HCT116 (cell line): ENCODE data around the gene SAMD4A. TPM values are rescaled to one million over a fixed set of nuclear protein-coding genes. Genes with fewer than 3 reads are reported as not detected.

Experiments
- ATAC-seq: fragments of 200-7000 bp; cut with Tn5 transposase; 2 replicates; pipeline ENCODE4 v1.9.1; 2020; ENCODE audit warnings: mild to moderate bottlenecking, moderate library complexity
- BruUV-seq: library from RNA; stranded (reverse); fragments of 400-500 nt; replicated peaks from 2 replicates; lab custom pipeline; 2021; lab: Mats Ljungman, UMichigan
- CTCF ChIA-PET: fragments of 300-600 bp; sonication (Branson Sonifier 250); formaldehyde crosslinking; loops from one replicate; lab custom pipeline; 2021; ENCODE audit warnings: antibody characterized with exemption; lab: Charles Lee
- POLR2A ChIA-PET: fragments of 300-600, 350-600 bp; sonication (Branson Sonifier 250); formaldehyde crosslinking; loops from one replicate; lab custom pipeline; 2021; ENCODE audit warnings: antibody characterized with exemption; lab: Charles Lee
- RAD21 ChIA-PET, 2 experiments: fragments of 300-600 bp; sonication (Branson Sonifier 250); formaldehyde crosslinking; loops; one replicate each; lab custom pipeline; 2023; ENCODE audit warnings: low total read pairs in 2 of 2; ENCODE audit not compliant: uncharacterized antibody in 2 of 2, unreplicated experiment in 2 of 2, low non-redundant PET in 1 of 2; lab: Charles Lee
- DNase-seq: peaks from one replicate; pipeline ENCODE4 v3.0.0-alpha.2; 2010; ENCODE audit warnings: low read depth, low spot score
- H2AFZ ChIP-seq: fragments of 200-600 bp; shearing (Covaris generic), sonication (generic); 2 replicates; pipeline ENCODE4 v1.6.1; 2017; ENCODE audit warnings: low read depth, mixed run types, mixed read lengths, antibody characterized with exemption, low read length; ENCODE audit not compliant: poor library complexity, severe bottlenecking
- H3K27ac ChIP-seq: 2 replicates; pipeline ENCODE4 v1.5.1; 2012; ENCODE audit warnings: low read depth, low read length
- H3K27me3 ChIP-seq: fragments of 200-600 bp; sonication (generic); 2 replicates; pipeline ENCODE4 v1.6.1; 2016; ENCODE audit warnings: mixed run types, low read length, mixed read lengths; ENCODE audit not compliant: insufficient read depth
- H3K36me3 ChIP-seq, 2 experiments: fragments of 200-500 bp in 1 of 2; fragments of 200-600 bp in 1 of 2; sonication (Bioruptor generic) in 1 of 2; sonication (generic) in 1 of 2; 2 replicates each; pipeline versions ENCODE4 v1.5.1 to v1.6.1; 2014 to 2016; ENCODE audit warnings: low read length in 2 of 2, inconsistent platforms in 1 of 2, mixed read lengths in 1 of 2, mixed run types in 1 of 2; ENCODE audit not compliant: insufficient read depth in 2 of 2, control insufficient read depth in 1 of 2
- H3K4me1 ChIP-seq, 2 experiments: fragments of 200-600 bp in 1 of 2; sonication (generic) in 1 of 2; 2 replicates each; pipeline versions ENCODE4 v1.5.1 to v1.6.1; 2012 to 2017; ENCODE audit warnings: low read length in 2 of 2, inconsistent platforms in 1 of 2, mild to moderate bottlenecking in 1 of 2, mixed read lengths in 1 of 2, mixed run types in 1 of 2, moderate library complexity in 1 of 2; ENCODE audit not compliant: insufficient read depth in 2 of 2, control insufficient read depth in 1 of 2
- H3K4me2 ChIP-seq: fragments of 200-600 bp; sonication (generic); 2 replicates; pipeline ENCODE4 v1.6.1; 2017; ENCODE audit warnings: mixed run types, low read length, mixed read lengths
- H3K4me3 ChIP-seq, 2 experiments: fragments of 200-600 bp in 1 of 2; sonication (generic) in 1 of 2; replicated peaks in 1 of 2; 2 replicates each; pipeline ENCODE4 v1.5.1; 2011 to 2016; ENCODE audit warnings: low read length in 2 of 2, control low read depth in 1 of 2, low read depth in 1 of 2, mild to moderate bottlenecking in 1 of 2, mixed read lengths in 1 of 2, mixed run types in 1 of 2
- H3K79me2 ChIP-seq: fragments of 200-600 bp; sonication (generic); 2 replicates; pipeline ENCODE4 v1.6.1; 2017; ENCODE audit warnings: mild to moderate bottlenecking, mixed run types, low read length, moderate library complexity, mixed read lengths; ENCODE audit not compliant: insufficient read depth
- H3K9ac ChIP-seq: fragments of 200-600 bp; sonication (generic); 2 replicates; pipeline ENCODE4 v1.6.1; 2016; ENCODE audit warnings: low read length, mixed read lengths
- H3K9me2 ChIP-seq: fragments of 200-600 bp; sonication (generic), shearing (Covaris generic); 2 replicates; pipeline ENCODE4 v1.6.1; 2017; ENCODE audit warnings: mixed run types, mild to moderate bottlenecking, moderate library complexity; ENCODE audit not compliant: insufficient read depth
- H3K9me3 ChIP-seq, 2 experiments: fragments of 200-500 bp in 1 of 2; fragments of 200-600 bp in 1 of 2; sonication (Bioruptor generic) in 1 of 2; sonication (generic) in 1 of 2; 2 replicates each; pipeline ENCODE4 v1.6.1; 2014 to 2017; ENCODE audit warnings: low read length in 2 of 2, mixed read lengths in 2 of 2, inconsistent platforms in 1 of 2, low read depth in 1 of 2, mild to moderate bottlenecking in 1 of 2, mixed run types in 1 of 2, moderate library complexity in 1 of 2; ENCODE audit not compliant: control insufficient read depth in 1 of 2, insufficient read depth in 1 of 2
- H4K20me1 ChIP-seq: fragments of 200-600 bp; sonication (generic), shearing (Covaris generic); 2 replicates; pipeline ENCODE4 v1.6.1; 2017; ENCODE audit warnings: mixed run types, mild to moderate bottlenecking, moderate library complexity; ENCODE audit not compliant: insufficient read depth
- CBX3 ChIP-seq: IDR thresholded peaks from 2 replicates; pipeline ENCODE4 v1.6.1; 2012; ENCODE audit warnings: low read depth
- CTCF ChIP-seq, 3 experiments: fragments of 200-600 bp in 1 of 3; sonication (generic) in 1 of 3; IDR thresholded peaks in 2 of 3; conservative IDR thresholded peaks in 1 of 3; 2 replicates each; pipeline ENCODE4 v1.5.1; 2012 to 2017; ENCODE audit warnings: low read depth in 2 of 3, low read length in 2 of 3, antibody characterized with exemption in 1 of 3, borderline replicate concordance in 1 of 3, control low read depth in 1 of 3, mild to moderate bottlenecking in 1 of 3, mixed read lengths in 1 of 3, mixed run types in 1 of 3, moderate library complexity in 1 of 3; ENCODE audit not compliant: insufficient read depth in 1 of 3
- EGR1 ChIP-seq: IDR thresholded peaks from 2 replicates; pipeline ENCODE4 v1.6.1; 2012; ENCODE audit warnings: low read depth
- EZH2phosphoT487 ChIP-seq: fragments of 200-600 bp; IDR thresholded peaks from 2 replicates; pipeline ENCODE4 v1.6.1; 2018; ENCODE audit warnings: antibody characterized with exemption, borderline replicate concordance
- FOSL1 ChIP-seq: IDR thresholded peaks from 2 replicates; pipeline ENCODE4 v1.6.1; 2012; ENCODE audit warnings: low read depth
- SIN3A ChIP-seq: IDR thresholded peaks from 2 replicates; pipeline ENCODE4 v1.6.1; 2012; ENCODE audit warnings: low read depth
- SP1 ChIP-seq: IDR thresholded peaks from 2 replicates; pipeline ENCODE4 v1.6.1; 2012; ENCODE audit warnings: low read depth
- TCF7L2 ChIP-seq: IDR thresholded peaks from 2 replicates; pipeline ENCODE4 v1.7.0; 2011; ENCODE audit warnings: borderline replicate concordance, inconsistent platforms; ENCODE audit not compliant: insufficient read depth, insufficient read length; ENCODE audit errors: extremely low read depth
- ZBTB33 ChIP-seq: IDR thresholded peaks from 2 replicates; pipeline ENCODE4 v1.6.1; 2011; ENCODE audit warnings: mild to moderate bottlenecking, low read length, moderate library complexity; ENCODE audit not compliant: insufficient replicate concordance; ENCODE audit errors: extremely low read depth
- ZNF274 ChIP-seq: fragments of 200-500 bp; sonication (Bioruptor generic); IDR thresholded peaks from 2 replicates; pipeline ENCODE4 v1.6.1; 2014; ENCODE audit warnings: mild to moderate bottlenecking, low read depth, low read length, inconsistent platforms
- intact Hi-C: fragments of 100-400 bp; cut with micrococcal nuclease; formaldehyde crosslinking; loops from 2 replicates; pipeline ENCODE4 v1.10.0; 2022
- total RNA-seq: library from RNA; stranded (reverse); gene quantifications from one replicate; pipeline ENCODE4 v1.2.1, GENCODE V29; 2021; ENCODE audit not compliant: unreplicated experiment

The SAMD4A gene
- total RNA-seq, 1 experiment from 2014 or later: 9.0 TPM

GRCh38 chr14:54727929-54728328 lies 161.0 kb downstream of the SAMD4A start:
- Histone ChIP-seq H3K4me2 (no peak overlapping the region), H3K9me3 (no peaks in the 10 kb centered on the region), H3K4me3 (no peak overlapping the region), H3K9ac (no peak overlapping the region), H3K27ac (no peak overlapping the region), H3K36me3 (no peaks in the 10 kb centered on the region), H2AFZ (no peak overlapping the region), H3K4me1 (no peaks in the 10 kb centered on the region), H3K79me2 (no peaks in the 10 kb centered on the region), H3K27me3 (no peaks in the 10 kb centered on the region), H4K20me1 (no peaks in the 10 kb centered on the region), H3K9me2 (no peaks in the 10 kb centered on the region)
- TF ChIP-seq ZNF274 (no peak), SP1 (no peak), SIN3A (no peak), TCF7L2 (no peak), ZBTB33 (no peak), FOSL1 (no peak), EGR1 (no peak), CBX3 (no peak), CTCF (IDR thresholded peaks at IDR 0.05 in 2 of 3, conservative IDR thresholded peaks at IDR 0.05 in 1 of 3; ENCODE audit: borderline replicate concordance in 1 of 3, insufficient read depth in 1 of 3, low read depth in 2 of 3, low read length in 2 of 3) (no peak), EZH2phosphoT487 (no peak)
- no peak for DNase-seq
- RAD21 ChIA-PET: no interaction called here
- CTCF ChIA-PET: no interaction called here
- intact Hi-C loops: no loop called here
- BruUV-seq: no TSS peak
- ATAC-seq: no peak
- POLR2A ChIA-PET: no interaction called here
